Stimulated activated CD4-positive, alpha-beta T cell treated with anti-CD3 and anti-CD28 coated beads, Interleukin-1b, Interleukin-23, amount 100 ng/mL, for 48 hours (primary cell): ENCODE measurements around the gene CRYBA2.

Source experiments
- DNase-seq: peaks from one replicate; pipeline ENCODE4 v3.0.0-alpha.2; 2020

CRYBA2 gene

DNA sequence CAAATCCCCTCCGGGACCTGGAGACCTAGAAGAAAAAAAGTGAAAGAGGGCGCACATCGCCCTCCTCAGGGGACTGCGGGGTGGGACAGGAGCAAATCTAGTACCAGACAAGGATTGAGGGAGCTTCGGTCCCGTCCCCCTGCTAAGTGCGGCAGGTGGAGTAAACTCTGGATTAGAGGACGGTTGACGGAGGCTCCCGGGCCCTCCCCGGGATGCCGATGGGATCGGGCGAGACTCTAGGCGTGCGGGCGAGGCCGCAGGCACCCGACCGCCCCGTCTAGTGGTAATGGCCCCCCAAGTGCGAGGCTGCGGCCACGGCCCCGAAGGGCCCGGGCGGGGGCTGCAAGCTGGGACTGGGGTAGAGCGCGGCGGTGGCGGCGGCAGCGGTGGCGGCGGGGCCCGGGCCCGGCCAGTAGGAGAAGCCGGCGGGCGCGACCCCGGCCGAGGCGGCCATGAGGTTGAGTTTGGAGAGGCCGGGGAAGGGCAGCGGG is 11.8 kb downstream of the CRYBA2 start:
- no peak for DNase-seq

DNA sequence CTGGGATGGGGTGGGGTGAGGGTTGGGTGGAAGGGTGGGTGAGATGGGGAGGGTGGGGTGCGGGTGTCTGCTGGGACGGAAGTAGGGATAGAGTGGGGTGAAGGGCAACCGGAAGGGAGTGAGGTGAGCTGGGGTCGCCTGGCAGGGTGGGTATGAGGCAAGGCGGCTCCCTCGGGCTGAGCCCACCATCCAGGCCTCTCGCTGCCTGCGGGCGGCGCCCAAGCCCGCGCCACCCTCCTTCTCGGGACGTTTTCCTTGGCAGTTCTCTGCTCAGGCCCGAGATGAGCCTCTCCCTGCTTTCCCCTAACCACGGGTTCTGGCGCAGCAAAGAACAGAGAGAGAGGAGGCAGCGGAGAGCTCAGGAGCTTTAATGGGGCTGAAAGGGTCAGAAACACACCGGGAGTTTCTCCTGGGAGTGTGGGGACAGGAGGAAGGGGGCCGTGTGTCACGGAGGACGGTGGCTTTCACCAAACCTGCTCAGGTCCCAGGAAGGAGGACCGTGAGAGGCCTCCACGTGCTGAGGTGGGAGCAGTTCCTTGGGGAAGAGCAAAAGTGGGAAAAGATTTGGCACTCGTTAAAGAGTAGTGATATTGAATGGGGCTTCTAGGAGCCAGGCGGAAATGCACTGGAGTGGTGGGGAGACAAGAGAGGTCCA is 12.4 kb downstream of the CRYBA2 start:
- no peak for DNase-seq

DNA sequence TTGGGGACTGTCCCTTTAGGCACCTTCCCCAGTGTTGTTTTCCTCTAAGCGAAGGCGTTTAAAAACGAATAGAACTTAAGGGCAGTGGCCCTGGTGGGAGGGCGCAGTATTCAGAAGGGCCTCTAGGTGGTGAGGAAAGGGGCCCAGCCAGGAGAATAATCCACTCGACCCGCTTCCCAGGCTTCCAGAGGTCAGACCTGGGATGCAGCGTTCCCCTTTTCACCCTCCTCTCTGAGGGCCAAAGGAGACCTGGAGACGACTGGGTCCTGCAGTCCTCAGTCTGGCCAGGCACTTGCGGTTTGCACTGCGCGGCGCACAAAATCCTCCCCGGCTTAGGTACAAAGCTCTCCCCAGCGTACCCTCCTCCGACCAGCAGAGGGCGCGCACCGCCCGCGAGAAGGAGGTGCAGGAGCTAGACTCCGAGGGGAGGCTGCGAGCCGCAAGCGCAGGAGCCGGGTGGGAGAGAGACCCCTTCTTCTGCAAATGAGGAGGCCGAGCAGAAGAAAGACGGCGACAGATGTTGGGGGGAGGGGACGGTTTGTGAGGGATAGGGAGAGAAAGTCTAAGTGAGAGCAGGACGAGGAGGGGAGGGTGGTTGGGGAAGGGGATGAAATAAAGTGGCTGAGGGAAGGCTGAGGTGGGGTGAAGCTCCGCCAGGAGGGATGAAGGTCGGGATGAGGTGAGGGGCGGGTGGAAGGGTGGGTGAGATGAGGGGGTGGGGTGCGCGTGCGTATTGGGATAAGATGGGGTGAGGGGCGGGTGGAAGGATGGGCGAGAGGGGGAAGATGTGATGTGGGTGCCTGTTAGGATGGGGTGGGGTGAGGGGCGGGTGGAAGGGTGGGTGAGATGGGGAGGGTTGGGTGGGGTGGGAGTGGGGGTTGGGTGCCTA is 13.1 kb downstream of the CRYBA2 start:
- peak; percentile 88 for DNase-seq

- no peak for DNase-seq
These were observed 18.0 kb downstream of the CRYBA2 start for GRCh38 chr2:218975060-218975777.

DNA sequence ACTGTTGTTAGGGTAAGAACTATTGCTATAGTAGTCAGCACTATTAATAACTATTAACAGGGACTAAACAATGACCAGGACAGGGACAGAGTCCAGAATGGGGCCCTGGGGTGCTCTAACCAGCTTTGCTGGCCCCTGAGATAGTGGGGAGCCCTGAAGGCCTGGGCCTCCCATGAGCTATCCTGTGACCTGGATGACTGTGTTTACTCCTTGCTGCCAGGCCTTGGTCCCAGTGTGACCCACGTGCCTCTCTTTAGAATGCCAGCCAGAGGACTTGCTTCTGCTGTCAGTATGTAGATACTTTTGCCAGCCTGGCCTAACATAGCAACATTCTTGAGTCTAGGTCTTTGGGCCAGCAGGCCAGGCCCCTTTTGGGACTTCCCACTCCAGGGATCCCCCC is 22.3 kb downstream of the CRYBA2 start:
- DNase-seq: no peak

DNA sequence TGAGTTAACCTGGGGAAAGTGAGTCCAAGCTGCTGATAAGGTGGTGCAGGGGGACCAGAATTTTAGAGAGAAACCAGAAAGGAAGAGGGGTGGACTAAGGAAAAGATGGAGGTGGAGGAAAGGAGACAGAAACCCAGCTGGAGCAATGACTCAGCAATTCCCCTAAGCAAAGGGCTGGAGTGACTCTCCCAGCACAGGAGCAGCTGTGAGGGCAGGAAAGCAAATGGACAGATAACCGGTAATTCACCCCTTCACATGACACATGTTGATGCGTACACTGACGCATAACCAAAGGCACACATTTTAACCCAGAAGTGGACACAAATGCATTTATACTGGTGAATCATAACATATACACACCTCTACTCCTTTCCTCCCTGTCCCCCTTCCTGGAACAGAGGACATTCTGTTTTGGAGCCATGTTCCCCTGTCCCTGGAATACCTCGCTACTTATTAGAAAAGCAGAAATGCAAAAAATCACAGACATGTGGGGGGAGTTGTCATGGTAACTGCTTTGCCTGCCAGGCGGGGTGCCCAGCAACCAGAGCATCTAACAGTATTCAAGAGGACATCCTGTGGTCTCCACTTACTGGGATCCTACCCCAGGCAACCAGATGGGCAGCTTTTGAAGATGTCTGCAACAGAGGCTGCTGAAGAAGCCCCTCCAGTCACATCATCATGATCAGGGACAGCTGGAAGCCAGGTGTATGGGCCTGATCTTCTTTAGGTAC is 29.0 kb downstream of the CRYBA2 start:
- no peak for DNase-seq

GRCh38 chr2:218963601-218964000 is 29.6 kb downstream of the CRYBA2 start:
- DNase-seq: no peak

DNA sequence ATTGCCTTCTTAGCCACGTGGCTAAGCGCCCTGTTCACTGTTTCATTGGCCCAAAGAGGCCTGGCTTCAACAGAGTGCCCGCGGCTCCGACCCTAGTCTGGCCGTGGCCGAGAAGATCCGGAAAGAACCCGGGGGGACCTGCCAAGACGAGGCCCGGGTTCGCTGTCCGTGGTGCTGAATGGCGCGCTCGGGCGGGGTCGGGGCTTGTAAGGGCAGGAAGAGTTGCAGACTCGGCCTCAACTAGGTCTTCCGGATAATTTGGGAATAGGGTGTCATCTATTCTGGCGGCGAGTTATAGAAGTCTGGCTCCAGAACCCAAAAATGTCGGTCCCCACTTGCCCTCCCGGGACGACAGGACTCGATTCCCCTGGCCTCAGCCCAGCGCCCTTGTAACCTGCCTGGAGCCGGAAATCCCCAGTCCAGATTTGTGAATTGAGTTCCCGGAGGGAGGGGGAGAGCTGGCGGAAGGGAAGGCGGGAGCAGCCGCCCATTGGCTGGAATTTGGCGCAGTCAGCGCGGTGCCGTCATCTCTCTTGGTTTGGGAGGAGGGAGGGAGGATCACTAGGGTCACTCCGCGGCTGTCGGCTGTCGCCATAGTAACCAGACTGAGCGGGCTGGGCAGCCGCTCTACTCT is 30.2 kb downstream of the CRYBA2 start:
- peak; percentile 51 for DNase-seq

DNA sequence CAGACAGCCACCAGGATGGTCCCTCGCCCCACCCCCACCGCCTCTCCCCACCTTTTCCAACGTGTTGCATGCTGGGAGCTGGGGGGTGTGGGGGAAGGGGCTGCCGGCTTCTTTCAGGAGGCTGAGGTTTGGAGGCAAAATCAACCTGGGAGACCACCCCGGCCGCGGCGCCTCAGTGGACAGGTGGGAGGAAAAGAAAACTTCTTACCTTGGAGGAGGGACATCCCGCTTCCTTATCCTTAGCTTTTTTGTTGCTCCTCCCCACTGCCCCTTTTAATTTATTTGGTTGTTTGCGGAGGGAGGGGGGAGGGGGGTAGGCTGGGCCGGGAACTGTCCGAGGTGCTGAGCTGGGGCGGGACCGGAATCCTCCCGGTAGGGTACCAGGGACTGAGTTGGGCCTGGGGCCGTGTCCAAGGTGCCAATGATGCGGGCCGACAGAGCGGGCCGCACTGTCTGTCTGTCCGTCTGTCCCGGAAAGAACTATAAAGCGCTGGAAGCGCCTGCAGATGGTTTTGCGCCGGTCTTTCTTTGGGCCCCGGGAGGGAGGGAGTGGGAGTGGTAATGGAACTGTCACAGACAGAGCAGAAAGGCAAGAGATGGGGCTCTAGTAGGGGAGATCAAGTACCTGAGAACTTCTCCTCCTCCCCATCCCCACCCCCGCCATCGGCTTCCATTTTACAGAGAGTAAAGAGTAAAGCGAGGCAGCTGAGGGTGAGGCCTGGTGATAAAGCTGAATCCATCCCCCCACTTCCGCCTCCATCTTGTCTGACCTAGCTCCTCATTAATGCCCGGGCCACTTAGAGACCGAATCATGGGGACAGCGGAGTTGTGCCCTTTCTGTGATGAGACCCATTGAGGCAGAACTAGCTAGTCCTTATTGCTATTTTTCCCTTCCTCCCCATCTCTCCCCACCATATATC is 31.3 kb downstream of the CRYBA2 start:
- no peak for DNase-seq

- no peak for DNase-seq
These were observed 32.0 kb downstream of the CRYBA2 start for GRCh38 chr2:218961229-218961628.

- DNase-seq: no peak
These were observed 32.7 kb downstream of the CRYBA2 start for GRCh38 chr2:218960309-218961165.

GRCh38 chr2:218959761-218960308 is 33.4 kb downstream of the CRYBA2 start:
- DNase-seq: no peak

- DNase-seq: peak; percentile 83
These were observed 34.0 kb downstream of the CRYBA2 start, which contains the start of gene CDK5R2 for GRCh38 chr2:218959141-218959731. TSS of gene CDK5R2 (plus strand) at chr2:218959666. CDS start at chr2:218959821, 155 bp downstream.

GRCh38 chr2:218958276-218958675 is 34.9 kb downstream of the CRYBA2 start:
- DNase-seq: no peak

DNA sequence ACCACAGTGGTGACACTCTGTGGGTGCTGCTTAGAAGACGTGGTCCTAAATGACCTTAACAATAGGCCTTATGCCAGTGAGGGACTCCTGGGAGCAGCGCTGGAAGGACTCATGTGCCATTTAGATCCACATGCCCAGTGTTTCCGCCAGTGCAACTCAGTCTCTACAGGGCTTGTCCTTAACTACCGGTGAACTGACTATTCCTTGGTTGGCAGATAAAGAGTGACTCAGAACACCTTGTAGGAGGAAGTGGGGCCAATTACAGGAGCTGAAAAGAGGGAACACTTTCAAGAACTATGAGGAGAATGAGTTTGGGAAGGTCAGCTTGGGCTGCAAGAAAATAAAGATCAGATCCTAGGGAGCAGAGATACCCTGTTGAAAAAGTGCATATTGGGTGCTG is 35.6 kb downstream of the CRYBA2 start:
- no peak for DNase-seq

GRCh38 chr2:218956039-218956438 is 37.2 kb downstream of the CRYBA2 start:
- DNase-seq: no peak

DNA sequence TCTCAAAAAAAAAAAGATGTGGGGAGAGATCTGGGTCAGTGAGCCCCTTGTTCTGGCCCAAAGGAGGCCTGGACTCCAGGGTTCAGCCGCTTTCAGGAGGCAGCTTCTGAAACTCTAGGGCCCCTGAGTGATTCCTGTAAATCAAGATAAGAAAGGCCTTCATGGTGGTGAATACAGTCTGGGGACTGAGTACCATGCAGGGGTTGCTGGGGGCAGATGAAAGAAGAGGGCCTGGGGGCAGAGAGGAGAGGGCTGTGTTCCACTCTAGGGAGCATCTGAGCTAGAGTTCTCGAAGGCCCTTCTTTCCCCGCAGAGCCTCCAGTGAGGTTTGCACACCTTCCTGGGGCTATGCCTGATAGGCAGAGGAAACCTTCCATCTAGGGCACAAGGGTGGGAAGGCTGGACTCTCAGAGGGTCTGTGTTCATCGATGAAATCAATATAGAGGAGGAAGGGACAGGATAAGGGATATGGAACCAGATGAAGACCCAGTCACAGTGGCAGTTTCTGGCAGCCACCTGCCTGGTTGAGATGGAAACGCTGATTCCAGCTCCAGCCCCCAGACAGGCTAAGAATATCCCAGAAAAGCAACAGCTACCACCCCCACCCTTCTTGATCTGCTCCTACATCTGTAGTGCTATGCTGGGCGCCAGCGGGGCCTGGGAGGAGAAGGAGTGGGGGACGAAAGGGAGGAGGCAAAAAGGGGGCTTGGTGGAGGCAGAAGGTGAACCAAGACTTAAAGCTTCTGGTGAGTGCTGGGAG is 38.5 kb downstream of the CRYBA2 start:
- no peak for DNase-seq

DNA sequence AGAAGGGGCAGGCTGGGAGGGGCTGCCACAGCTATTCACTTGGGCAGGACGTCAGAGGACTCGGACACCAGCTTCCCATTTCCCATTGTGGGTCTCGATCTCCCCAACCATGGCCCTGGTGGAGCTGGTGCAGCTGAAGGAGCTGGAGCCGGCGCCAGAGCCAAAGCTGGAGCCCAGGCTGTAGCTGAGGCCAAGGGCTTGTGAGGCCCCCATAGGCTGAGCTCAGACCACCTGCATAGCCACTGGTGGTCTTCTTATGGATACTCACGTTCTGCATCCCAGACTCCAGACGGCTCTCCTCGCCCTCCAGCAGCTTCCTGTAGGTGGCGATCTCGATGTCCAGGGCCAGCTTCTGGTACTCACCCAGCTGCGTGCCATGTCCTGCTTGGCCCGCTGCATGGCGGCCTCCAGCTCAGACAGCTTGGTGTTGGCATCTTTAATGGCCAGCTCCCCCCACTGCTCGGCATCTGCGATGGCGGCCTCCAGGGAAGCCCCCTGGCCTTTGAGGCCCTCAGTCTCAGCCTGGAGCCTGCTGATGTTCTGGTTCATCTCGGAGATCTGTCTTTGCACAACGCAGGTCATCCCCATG is 39.8 kb downstream of the CRYBA2 start:
- DNase-seq: no peak
